H1 (cell line): ENCODE measurements around the gene SLC25A34. TPM values are rescaled to one million over a fixed set of nuclear protein-coding genes. Genes with fewer than 3 reads are reported as not detected.

Source experiments
- polyA plus RNA-seq, 7 experiments: library from polyadenylated mRNA; depleted of rRNA in 3 of 7; stranded (reverse) in 5 of 7; unstranded in 2 of 7; fragments of >200 nt in 5 of 7; fragments of 200-250 nt in 2 of 7; gene quantifications; 1 replicate in 5 of 7; 2 replicates in 1 of 7; 4 replicates in 1 of 7; pipeline versions ENCODE4 v1.2.1 to v1.2.3, GENCODE V29; 2011 to 2013; ENCODE audit warnings: missing spikeins in 2 of 7, mixed read lengths in 2 of 7
- total RNA-seq: library from RNA; stranded (reverse); fragmentation: NEBNext Ultra II Directional; extraction: Animal tissue kit (Norgen Biotek cat#: 25700); gene quantifications from 2 replicates; pipeline ENCODE4 v1.2.1, GENCODE V29; 2021
- TF ChIP-seq, protein P1 (sequence below): fragments of 300-600 bp; sonication (generic); IDR thresholded peaks from 2 replicates; pipeline ENCODE4 v1.7.1; 2012; ENCODE audit warnings: low read length, moderate library complexity, mild to moderate bottlenecking, inconsistent platforms; ENCODE audit not compliant: insufficient replicate concordance

SLC25A34 gene
- total and polyA plus RNA-seq, 2 of the 8 experiments (the other 6 are each of a cell fraction or from before 2014, with no cell fraction given): 0.48 to 0.62 TPM

DNA sequence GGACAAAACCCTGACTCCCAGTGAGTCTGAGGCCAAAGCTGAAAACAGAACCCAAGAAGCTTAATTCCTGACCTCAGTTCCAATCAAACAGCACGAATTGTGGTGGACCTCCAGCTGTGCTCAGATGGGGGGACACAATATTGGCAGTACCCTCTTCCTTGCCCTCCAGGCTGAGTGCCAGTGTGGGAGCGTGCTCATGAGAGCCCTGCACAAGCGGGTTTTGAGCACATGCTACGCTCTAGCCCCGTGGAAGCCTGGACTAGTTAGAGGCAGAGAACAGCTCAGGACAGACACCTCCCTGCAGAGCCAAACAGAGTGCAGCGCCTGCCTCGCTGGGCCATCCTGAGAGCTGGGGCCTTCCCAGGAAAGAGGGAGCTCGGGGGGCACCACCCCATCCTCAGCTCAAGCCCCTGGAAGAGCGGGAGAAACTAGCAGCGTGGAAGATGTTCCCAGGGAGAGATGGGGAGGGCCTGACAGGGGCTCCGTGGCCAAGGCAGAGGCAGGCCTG is 2.8 kb upstream of the SLC25A34 start (continued):
- TF ChIP-seq, protein P1, sequence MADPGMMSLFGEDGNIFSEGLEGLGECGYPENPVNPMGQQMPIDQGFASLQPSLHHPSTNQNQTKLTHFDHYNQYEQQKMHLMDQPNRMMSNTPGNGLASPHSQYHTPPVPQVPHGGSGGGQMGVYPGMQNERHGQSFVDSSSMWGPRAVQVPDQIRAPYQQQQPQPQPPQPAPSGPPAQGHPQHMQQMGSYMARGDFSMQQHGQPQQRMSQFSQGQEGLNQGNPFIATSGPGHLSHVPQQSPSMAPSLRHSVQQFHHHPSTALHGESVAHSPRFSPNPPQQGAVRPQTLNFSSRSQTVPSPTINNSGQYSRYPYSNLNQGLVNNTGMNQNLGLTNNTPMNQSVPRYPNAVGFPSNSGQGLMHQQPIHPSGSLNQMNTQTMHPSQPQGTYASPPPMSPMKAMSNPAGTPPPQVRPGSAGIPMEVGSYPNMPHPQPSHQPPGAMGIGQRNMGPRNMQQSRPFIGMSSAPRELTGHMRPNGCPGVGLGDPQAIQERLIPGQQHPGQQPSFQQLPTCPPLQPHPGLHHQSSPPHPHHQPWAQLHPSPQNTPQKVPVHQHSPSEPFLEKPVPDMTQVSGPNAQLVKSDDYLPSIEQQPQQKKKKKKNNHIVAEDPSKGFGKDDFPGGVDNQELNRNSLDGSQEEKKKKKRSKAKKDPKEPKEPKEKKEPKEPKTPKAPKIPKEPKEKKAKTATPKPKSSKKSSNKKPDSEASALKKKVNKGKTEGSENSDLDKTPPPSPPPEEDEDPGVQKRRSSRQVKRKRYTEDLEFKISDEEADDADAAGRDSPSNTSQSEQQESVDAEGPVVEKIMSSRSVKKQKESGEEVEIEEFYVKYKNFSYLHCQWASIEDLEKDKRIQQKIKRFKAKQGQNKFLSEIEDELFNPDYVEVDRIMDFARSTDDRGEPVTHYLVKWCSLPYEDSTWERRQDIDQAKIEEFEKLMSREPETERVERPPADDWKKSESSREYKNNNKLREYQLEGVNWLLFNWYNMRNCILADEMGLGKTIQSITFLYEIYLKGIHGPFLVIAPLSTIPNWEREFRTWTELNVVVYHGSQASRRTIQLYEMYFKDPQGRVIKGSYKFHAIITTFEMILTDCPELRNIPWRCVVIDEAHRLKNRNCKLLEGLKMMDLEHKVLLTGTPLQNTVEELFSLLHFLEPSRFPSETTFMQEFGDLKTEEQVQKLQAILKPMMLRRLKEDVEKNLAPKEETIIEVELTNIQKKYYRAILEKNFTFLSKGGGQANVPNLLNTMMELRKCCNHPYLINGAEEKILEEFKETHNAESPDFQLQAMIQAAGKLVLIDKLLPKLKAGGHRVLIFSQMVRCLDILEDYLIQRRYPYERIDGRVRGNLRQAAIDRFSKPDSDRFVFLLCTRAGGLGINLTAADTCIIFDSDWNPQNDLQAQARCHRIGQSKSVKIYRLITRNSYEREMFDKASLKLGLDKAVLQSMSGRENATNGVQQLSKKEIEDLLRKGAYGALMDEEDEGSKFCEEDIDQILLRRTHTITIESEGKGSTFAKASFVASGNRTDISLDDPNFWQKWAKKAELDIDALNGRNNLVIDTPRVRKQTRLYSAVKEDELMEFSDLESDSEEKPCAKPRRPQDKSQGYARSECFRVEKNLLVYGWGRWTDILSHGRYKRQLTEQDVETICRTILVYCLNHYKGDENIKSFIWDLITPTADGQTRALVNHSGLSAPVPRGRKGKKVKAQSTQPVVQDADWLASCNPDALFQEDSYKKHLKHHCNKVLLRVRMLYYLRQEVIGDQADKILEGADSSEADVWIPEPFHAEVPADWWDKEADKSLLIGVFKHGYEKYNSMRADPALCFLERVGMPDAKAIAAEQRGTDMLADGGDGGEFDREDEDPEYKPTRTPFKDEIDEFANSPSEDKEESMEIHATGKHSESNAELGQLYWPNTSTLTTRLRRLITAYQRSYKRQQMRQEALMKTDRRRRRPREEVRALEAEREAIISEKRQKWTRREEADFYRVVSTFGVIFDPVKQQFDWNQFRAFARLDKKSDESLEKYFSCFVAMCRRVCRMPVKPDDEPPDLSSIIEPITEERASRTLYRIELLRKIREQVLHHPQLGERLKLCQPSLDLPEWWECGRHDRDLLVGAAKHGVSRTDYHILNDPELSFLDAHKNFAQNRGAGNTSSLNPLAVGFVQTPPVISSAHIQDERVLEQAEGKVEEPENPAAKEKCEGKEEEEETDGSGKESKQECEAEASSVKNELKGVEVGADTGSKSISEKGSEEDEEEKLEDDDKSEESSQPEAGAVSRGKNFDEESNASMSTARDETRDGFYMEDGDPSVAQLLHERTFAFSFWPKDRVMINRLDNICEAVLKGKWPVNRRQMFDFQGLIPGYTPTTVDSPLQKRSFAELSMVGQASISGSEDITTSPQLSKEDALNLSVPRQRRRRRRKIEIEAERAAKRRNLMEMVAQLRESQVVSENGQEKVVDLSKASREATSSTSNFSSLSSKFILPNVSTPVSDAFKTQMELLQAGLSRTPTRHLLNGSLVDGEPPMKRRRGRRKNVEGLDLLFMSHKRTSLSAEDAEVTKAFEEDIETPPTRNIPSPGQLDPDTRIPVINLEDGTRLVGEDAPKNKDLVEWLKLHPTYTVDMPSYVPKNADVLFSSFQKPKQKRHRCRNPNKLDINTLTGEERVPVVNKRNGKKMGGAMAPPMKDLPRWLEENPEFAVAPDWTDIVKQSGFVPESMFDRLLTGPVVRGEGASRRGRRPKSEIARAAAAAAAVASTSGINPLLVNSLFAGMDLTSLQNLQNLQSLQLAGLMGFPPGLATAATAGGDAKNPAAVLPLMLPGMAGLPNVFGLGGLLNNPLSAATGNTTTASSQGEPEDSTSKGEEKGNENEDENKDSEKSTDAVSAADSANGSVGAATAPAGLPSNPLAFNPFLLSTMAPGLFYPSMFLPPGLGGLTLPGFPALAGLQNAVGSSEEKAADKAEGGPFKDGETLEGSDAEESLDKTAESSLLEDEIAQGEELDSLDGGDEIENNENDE: no peak
